GM20000 (cell line): Measurements from ENCODE around the gene PLEKHM1.
"Not testable (repeated sequence)": the region's sequence is repeated elsewhere in the genome, so short reads cannot be mapped to it uniquely, and the experiment has no call there.

Experiments used
- DNase-seq: peaks from one replicate; pipeline ENCODE4 v3.0.0; 2012; ENCODE audit warnings: low spot score
- CTCF ChIP-seq: IDR thresholded peaks from 2 replicates; pipeline ENCODE4 v1.5.1; 2012; ENCODE audit warnings: mild to moderate bottlenecking, control low read depth; ENCODE audit errors: extremely low read depth, missing control alignments

PLEKHM1 gene

DNA sequence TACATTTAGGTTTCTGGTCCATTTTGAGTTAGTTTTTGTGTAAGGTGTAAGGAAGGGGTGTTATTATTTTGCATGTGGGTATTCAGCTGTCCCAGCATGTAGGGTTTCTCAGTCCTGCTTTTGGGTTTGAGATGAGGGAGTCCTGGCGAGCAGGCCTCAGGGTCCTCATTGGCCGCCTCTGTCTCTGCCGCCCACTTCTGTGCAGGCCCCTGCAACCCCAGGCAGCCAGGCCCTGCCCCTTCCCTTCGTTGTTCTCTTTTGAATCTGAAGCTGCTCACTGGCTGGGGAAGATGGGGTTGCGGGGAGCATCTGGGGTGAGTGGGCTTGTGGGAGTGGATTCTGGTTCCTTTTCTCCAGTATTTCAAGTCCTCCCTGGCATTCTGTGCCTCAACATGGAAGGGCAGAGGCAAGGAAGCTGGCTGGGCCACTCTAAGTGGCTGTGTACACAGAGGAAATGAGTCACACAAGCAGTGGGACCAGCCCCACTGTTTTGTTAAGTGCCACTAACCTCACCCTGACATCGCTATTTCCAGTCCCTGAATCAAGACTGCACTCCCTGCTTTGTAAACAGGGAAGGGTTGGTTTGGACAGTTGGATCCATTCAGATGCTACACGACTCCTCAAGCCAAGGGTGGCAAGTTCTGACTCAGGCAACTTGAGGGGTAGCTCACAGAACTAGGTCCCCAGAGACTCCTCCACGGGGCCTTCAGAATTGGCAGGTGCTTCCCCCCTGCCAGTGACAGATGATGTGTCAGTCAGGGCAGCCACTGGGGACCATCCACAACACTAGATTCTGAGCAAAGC is 28.8 kb downstream of the PLEKHM1 start:
- not testable (repeated sequence) for DNase-seq

DNA sequence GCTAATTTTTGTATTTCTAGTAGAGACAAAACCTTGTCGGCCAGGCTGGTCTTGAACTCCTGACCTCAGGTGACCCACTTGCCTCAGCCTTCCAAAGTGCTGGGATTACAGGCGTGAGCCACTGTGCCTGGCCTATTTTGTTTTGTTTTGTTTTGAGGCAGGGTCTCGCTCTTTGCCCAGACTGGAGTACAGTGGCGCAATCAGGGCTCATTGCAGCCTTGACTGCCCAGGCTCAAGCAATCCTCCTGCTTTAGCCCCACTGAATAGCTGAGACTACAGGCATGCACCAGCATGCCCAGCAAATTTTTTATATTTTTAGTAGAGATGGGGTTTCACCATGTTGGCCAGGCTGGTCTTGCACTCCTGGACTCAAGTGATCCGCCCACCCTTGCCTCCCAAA is 30.1 kb downstream of the PLEKHM1 start:
- DNase-seq = not testable (repeated sequence)

GRCh38 chr17:45454341-45454740 is 36.2 kb downstream of the PLEKHM1 start:
- DNase-seq = not testable (repeated sequence)

GRCh38 chr17:45453731-45454130 is 36.8 kb downstream of the PLEKHM1 start:
- not testable (repeated sequence) for DNase-seq

DNA sequence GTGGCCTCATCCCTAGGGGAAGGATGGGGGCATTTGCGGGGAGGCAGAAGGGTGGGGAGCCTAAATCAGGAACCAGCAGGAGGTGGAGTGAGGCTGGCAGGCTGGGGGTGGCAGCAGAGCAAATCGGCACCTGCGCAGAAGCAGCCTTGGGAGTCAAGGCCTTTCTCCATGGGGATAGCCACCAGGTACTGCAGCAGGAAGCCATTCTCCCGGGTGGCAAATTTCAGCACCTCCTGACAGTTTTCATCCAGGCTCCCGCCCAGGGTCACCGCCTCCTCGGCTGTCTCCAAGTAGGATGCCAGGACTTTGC is 37.3 kb downstream of the PLEKHM1 start:
- not testable (repeated sequence) for DNase-seq

- DNase-seq = not testable (repeated sequence)
Measured at GRCh38 chr17:45452329-45453224, 37.9 kb downstream of the PLEKHM1 start.

DNA sequence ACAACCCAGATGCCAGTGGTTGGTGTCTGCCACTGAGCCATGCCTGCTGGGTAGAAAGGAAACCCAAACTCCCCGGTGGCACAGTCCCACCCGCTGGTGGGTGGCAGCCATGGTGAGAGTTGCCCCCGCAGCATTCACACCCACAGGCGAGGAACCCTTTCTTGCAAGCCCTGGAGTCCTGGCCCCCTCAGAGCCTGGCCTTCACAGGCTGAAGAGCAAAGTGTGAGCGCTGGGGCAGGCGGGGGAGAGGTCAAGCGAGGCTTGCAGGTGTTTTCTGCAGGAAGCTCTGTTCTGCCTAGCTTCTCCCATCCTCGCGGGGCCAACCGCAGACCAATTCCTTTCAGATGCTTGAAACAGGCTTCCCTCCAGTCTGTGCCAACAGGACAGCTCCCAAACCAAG is 38.9 kb downstream of the PLEKHM1 start:
- DNase-seq = not testable (repeated sequence)

GRCh38 chr17:45451131-45451530 is 39.4 kb downstream of the PLEKHM1 start:
- DNase-seq = no peak

DNA sequence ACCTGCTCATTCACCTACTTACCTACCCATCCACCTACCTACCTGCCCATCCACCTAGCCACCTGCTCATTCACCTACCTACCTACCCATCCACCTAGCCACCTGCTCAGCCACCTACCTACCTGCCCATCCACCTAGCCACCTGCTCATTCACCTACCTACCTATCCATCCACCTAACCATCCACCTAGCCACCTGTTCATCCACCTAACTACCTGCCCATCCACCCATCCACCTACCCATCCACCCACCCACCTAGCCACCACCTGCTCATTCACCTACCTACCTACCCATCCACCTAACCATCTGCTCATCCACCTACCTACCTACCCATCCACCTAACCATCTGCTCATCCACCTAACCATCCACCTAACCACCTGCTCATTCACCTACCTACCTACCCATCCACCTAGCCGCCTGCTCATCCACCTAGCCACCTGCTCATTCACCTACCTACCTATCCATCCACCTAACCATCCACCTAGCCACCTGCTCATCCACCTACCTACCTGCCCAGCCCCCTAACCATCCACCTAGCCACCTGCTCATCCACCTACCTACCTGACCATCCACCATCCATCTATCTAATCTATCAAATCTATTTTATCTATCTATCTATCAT is 40.7 kb downstream of the PLEKHM1 start:
- DNase-seq = not testable (repeated sequence)

More at GRCh38 chr17:45451131-45451530, 39.4 kb downstream of the PLEKHM1 start:
- no peak for TF ChIP-seq CTCF

- not testable (repeated sequence) for DNase-seq
Measured at GRCh38 chr17:45449260-45449659, 41.3 kb downstream of the PLEKHM1 start.

- DNase-seq = not testable (repeated sequence)
Measured at GRCh38 chr17:45448483-45448882, 42.0 kb downstream of the PLEKHM1 start.

GRCh38 chr17:45448066-45448465 is 42.5 kb downstream of the PLEKHM1 start:
- not testable (repeated sequence) for DNase-seq

- DNase-seq = not testable (repeated sequence)
Measured at GRCh38 chr17:45447650-45448049, 42.9 kb downstream of the PLEKHM1 start.

DNA sequence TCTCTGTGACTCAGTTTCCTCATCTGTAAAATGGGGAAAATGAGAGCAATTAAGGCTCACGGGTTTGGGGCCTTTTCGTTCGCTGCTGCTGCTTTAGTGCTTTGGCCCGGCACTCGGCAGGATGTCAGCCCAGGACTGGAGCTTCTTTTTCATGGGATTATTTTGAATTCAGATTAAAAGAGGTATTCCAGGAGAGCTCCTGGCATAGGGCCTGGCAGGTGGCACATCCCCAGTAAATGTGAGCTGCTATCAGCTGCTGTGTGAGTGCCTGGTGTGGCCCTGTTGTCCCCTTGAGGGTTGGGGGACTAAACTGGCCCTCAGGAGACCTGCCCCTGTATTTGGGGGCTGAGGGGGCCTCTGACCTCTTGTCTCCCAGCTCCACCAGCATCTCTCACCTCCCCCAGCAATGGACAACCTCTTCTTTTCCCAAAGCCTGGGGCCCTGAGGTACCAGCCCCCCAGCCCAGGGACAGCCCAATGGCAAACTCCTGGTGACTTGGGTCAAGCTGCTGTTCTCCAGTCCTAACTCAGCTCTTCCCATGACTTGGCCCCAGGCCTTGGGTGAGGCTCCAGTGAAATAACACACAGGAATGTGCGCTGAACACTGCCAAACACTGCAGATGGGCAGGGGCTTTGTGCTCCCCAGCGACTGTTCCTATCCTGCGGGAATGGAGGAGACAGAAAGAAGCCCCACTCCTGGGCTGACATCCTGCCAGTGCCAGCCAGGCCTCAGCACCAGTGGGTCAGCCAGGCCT is 43.5 kb downstream of the PLEKHM1 start:
- not testable (repeated sequence) for DNase-seq

- not testable (repeated sequence) for DNase-seq
Measured at GRCh38 chr17:45445901-45446743, 44.4 kb downstream of the PLEKHM1 start.

DNA sequence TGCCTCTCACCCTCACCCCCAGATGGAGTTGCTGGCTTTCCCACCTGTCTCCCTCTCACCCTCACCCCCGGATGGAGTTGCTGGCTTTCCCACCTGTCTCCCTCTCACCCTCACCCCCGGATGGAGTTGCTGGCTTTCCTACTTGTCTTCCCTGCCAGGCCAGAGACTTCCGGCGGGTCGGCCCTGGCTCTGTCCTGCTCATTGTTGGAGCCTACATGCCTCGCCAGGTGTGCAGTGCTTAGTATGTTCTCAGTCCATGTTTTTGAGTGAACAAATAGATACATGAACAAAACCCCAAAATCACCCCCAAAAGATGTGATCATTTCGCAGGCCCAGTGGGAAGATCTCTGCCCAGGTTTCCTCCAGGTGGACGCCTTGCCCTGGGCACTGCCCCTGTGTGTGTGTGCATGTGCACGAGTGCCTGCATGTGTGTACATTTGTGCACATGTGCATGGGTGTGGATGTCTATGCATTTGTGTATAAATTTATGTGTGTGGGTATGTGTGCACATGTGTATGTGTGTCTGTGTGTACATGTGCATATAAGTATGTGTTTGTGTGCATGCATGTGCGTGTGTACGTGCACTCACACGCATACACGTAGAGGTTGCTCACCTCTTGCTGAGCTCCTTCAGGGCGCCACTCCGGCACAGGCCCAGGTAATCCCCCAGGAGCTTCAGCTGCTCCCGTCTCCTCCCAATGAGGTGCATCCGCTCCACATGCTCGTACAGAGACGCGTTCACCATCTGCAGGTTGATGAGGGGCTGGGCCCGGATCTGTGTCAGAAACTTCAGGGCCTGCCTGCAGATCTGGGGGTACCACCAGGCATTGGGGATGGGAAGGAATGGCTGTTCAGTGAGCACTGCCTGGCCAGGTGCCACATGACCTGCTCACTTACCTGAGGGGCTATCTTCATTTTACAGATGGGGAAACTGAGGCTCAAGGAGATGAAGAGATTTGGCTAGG is 45.4 kb downstream of the PLEKHM1 start:
- not testable (repeated sequence) for DNase-seq

DNA sequence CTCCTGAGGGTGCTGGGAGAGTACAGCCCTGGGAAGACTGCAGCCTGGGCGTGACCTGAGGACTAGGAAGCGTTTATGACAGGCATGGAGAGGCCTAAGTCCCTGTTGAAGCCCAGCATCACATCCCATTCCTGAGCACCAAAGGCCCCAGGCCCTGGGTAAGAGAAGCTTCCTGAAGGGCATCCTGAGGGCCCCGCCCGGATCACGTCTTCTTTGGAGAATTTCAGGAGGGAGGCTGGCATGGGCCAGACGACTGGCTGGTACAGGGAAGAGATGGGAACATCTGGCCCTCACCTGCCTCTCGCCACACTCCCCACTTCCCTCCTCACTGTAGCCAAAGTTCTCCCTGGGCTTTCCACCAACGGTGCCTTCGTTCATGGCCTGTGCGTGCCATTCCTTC is 46.2 kb downstream of the PLEKHM1 start:
- DNase-seq = not testable (repeated sequence)
